Neural cell (in vitro differentiated cells): ENCODE results near the gene C11orf21.
"Not testable (repeated sequence)": the region's sequence is repeated elsewhere in the genome, so short reads cannot be mapped to it uniquely, and the experiment has no call there.

ENCODE experiments used
- CTCF ChIP-seq: fragments of 450-650 bp; IDR thresholded peaks from 2 replicates; pipeline ENCODE4 v1.5.1; 2014; ENCODE audit warnings: antibody characterized with exemption, mild to moderate bottlenecking, moderate library complexity; ENCODE audit not compliant: poor library complexity, severe bottlenecking
- EZH2 ChIP-seq: fragments of 200-600, 300-800 bp; shearing (Covaris generic), sonication (generic); IDR thresholded peaks from 2 replicates; pipeline ENCODE4 v1.6.1; 2014; ENCODE audit warnings: antibody characterized with exemption, low read length, borderline replicate concordance, mild to moderate bottlenecking; ENCODE audit not compliant: insufficient read depth, poor library complexity, severe bottlenecking

GRCh38 chr11:2332569-2332968 is 30.9 kb upstream of the C11orf21 start:
- not testable (repeated sequence) for TF ChIP-seq EZH2, CTCF
